K562 (cell line): ENCODE data around the gene ATXN7L1. TPM values are rescaled to one million over a fixed set of nuclear protein-coding genes. Genes with fewer than 3 reads are reported as not detected.

Source experiments
- ATAC-seq: fragments of 200-7000 bp; cut with Tn5 transposase; 3 replicates; pipeline ENCODE4 v1.9.1; 2020; ENCODE audit warnings: moderate library complexity
- BruUV-seq: library from RNA; stranded (reverse); fragments of 400-500 nt; replicated peaks from 2 replicates; lab custom pipeline; 2021; lab: Mats Ljungman, UMichigan
- CTCF ChIA-PET: fragments of 300-600 bp; formaldehyde crosslinking; extraction: SDS; loops from one replicate; lab custom pipeline; 2021; ENCODE audit warnings: low intra/inter-chr PET ratio; lab: Yijun Ruan, JAX
- POLR2A ChIA-PET: fragments of 300-600, 350-650 bp; sonication (Branson Sonifier 250); formaldehyde crosslinking; extraction: SDS; loops from one replicate; lab custom pipeline; 2021; ENCODE audit warnings: antibody characterized with exemption, inconsistent platforms; lab: Yijun Ruan, JAX
- DNase-seq, 4 experiments: peaks; one replicate each; pipeline versions ENCODE4 v3.0.0 to v3.0.0-alpha.2; 2011 to 2018; ENCODE audit warnings: low spot score in 3 of 4, mixed read lengths in 3 of 4; ENCODE audit errors: extremely low read depth in 1 of 4
- FAIRE-seq: peaks from 2 replicates; lab custom pipeline; 2011; peaks lifted over from hg19 to GRCh38; lab: Jason Lieb, UNC
- H2AFZ ChIP-seq: 2 replicates; pipeline ENCODE4 v1.6.0; 2011; ENCODE audit warnings: low read depth, low read length, control low read depth, inconsistent platforms
- H3K27ac ChIP-seq: fragments of 200-600 bp; 3 replicates; pipeline ENCODE4 v1.8.0; 2011; ENCODE audit warnings: low read depth, mild to moderate bottlenecking, control low read depth, inconsistent platforms, low read length, moderate library complexity, mixed read lengths; ENCODE audit errors: extremely low read depth
- H3K27me3 ChIP-seq, 2 experiments: fragments of 300-600 bp in 1 of 2; 2 replicates in 1 of 2; 3 replicates in 1 of 2; pipeline versions ENCODE4 v1.6.0 to v1.8.0; 2011; ENCODE audit warnings: inconsistent platforms in 2 of 2, low read length in 2 of 2, mild to moderate bottlenecking in 1 of 2, mixed read lengths in 1 of 2, moderate library complexity in 1 of 2; ENCODE audit not compliant: control insufficient read depth in 2 of 2, insufficient read depth in 2 of 2
- H3K36me3 ChIP-seq: fragments of 300-600 bp; 3 replicates; pipeline ENCODE4 v1.8.0; 2011; ENCODE audit warnings: mild to moderate bottlenecking, low read length, inconsistent platforms; ENCODE audit not compliant: control insufficient read depth, insufficient read depth
- H3K4me1 ChIP-seq, 2 experiments: fragments of 200-600 bp in 1 of 2; replicated peaks in 1 of 2; 2 replicates in 1 of 2; 3 replicates in 1 of 2; pipeline versions ENCODE4 v1.5.1 to v1.8.0; 2011; ENCODE audit warnings: inconsistent platforms in 2 of 2, low read length in 2 of 2, mild to moderate bottlenecking in 1 of 2, mixed read lengths in 1 of 2, moderate library complexity in 1 of 2; ENCODE audit not compliant: control insufficient read depth in 2 of 2, insufficient read depth in 2 of 2
- H3K4me2 ChIP-seq: 2 replicates; pipeline ENCODE4 v1.6.1; 2011; ENCODE audit warnings: low read length, control low read depth, inconsistent platforms, mixed read lengths; ENCODE audit not compliant: insufficient read depth
- H3K4me3 ChIP-seq: fragments of 200-600 bp; sonication (generic), shearing (Covaris generic); 2 replicates; pipeline ENCODE4 v1.5.1; 2016; ENCODE audit warnings: control low read depth, inconsistent platforms
- H3K79me2 ChIP-seq: fragments of 200-600 bp; 3 replicates; pipeline ENCODE4 v1.8.0; 2011; ENCODE audit warnings: low read length, inconsistent platforms; ENCODE audit not compliant: control insufficient read depth, insufficient read depth
- H3K9ac ChIP-seq, 2 experiments: 2 replicates each; pipeline versions ENCODE4 v1.6.0 to v1.6.1; 2011; ENCODE audit warnings: low read depth in 2 of 2, low read length in 2 of 2, control low read depth in 1 of 2, inconsistent platforms in 1 of 2, mild to moderate bottlenecking in 1 of 2, mixed read lengths in 1 of 2; ENCODE audit not compliant: insufficient read depth in 1 of 2
- H3K9me1 ChIP-seq: one replicate; pipeline ENCODE4 v1.6.0; 2011; ENCODE audit warnings: inconsistent platforms, mild to moderate bottlenecking, low read length, moderate library complexity; ENCODE audit not compliant: control insufficient read depth, insufficient read depth
- H3K9me3 ChIP-seq: replicated peaks from 2 replicates; pipeline ENCODE4 v1.5.1; 2011; ENCODE audit warnings: low read depth, low read length, inconsistent platforms; ENCODE audit not compliant: control insufficient read depth, insufficient read depth
- H4K20me1 ChIP-seq: replicated peaks from 2 replicates; pipeline ENCODE4 v1.6.1; 2011; ENCODE audit warnings: low read length, inconsistent platforms, mixed read lengths; ENCODE audit not compliant: control insufficient read depth, insufficient read depth
- KDM1A ChIP-seq, 2 experiments: fragments of 450-650 bp; IDR thresholded peaks; 2 replicates each; pipeline ENCODE4 v1.6.1; 2016; ENCODE audit warnings: mild to moderate bottlenecking in 2 of 2
- ZBTB11 ChIP-seq, 3 experiments: fragments of 200-800 bp in 1 of 3; fragments of 250-450 bp in 1 of 3; fragments of 450-650 bp in 1 of 3; sonication (Bioruptor Pico) in 1 of 3; sonication (Bioruptor generic) in 1 of 3; formaldehyde crosslinking in 1 of 3; IDR thresholded peaks; 2 replicates each; pipeline versions ENCODE4 v1.6.1 to v1.8.0; 2016 to 2022; ENCODE audit warnings: mild to moderate bottlenecking in 2 of 3, missing genetic modification characterization in 2 of 3, missing compliant biosample characterization in 1 of 3, moderate library complexity in 1 of 3
- WGBS: fragments of 100-300 bp; shearing (Covaris generic); methylation state at CpG from one replicate; pipeline ENCODE4 v1.1.6; 2016; ENCODE audit warnings: low coverage, mixed read lengths; ENCODE audit not compliant: insufficient coverage; ENCODE audit errors: missing lambda C conversion rate; 5-methylcytosine and 5-hydroxymethylcytosine counted together
- in situ Hi-C: fragments of 300-500 bp; cut with MboI; formaldehyde crosslinking; loops from 4 replicates; pipeline ENCODE4 v1.15.0; 2018; ENCODE audit warnings: inconsistent platforms, mixed read lengths
- intact Hi-C: fragments of 100-400 bp; cut with micrococcal nuclease; formaldehyde crosslinking; loops from 2 replicates; pipeline ENCODE4 v1.14.2; 2022
- polyA plus RNA-seq, 8 experiments: library from polyadenylated mRNA; depleted of rRNA in 4 of 8; stranded (reverse) in 5 of 8; unstranded in 3 of 8; fragments of >200 nt; fragmentation: Nextera tagmentation in 2 of 8; fragmentation: Illumina TruSeq in 1 of 8; extraction: Ambion mirVana in 2 of 8; extraction: Trizol in 1 of 8; gene quantifications; 2 replicates each; pipeline versions ENCODE4 v1.2.1 to v1.2.3, GENCODE V29; 2011 to 2014; ENCODE audit warnings: inconsistent platforms in 1 of 8, missing spikeins in 1 of 8
- total RNA-seq, 7 experiments: library from RNA; depleted of rRNA in 6 of 7; stranded (reverse); fragments of >200 nt in 6 of 7; fragmentation: Illumina TruSeq in 2 of 7; extraction: Trizol in 2 of 7; gene quantifications; 2 replicates each; pipeline versions ENCODE4 v1.2.1 to v1.2.3, GENCODE V29; 2011 to 2021; ENCODE audit warnings: low replicate concordance in 1 of 7

Gene ATXN7L1
- total and polyA plus RNA-seq, 9 of the 15 experiments (the other 6 are each of a cell fraction or from before 2014, with no cell fraction given), result 6.6 to 13.7 (median 10.7) TPM

GRCh38 chr7:105638334-105638733, 238.1 kb downstream of the ATXN7L1 start:
- Histone ChIP-seq H3K9ac (no peak overlapping the region), H3K4me3 (no peak overlapping the region), H3K79me2 (no peaks in the 10 kb centered on the region), H3K9me1 (no peaks in the 10 kb centered on the region), H2AFZ (no peak overlapping the region), H3K27me3 (peaks cover 0 to 14% of the 10 kb centered on the region in 2 experiments; a peak in 1 of 5 replicates), H3K4me1 (peaks cover 6 to 10% of the 10 kb centered on the region in 2 experiments; a peak in 4 of 5 replicates), H3K9me3 (no peaks in the 10 kb centered on the region), H3K36me3 (no peaks in the 10 kb centered on the region), H3K27ac (no peak overlapping the region), H3K4me2 (no peak overlapping the region), H4K20me1 (no peaks in the 10 kb centered on the region)
- CTCF ChIA-PET, result no interaction called here
- POLR2A ChIA-PET, result interaction anchor here (0.6 to 1.2 kb wide), 3 partner anchors 9 to 322 kb away, joined by 3 read pairs; no protein-coding TSS in a partner anchor
- intact Hi-C loops (no loop called here), in situ Hi-C loops (no loop called here)
- no TSS peak for BruUV-seq
- ATAC-seq, result no peak
- DNase-seq, result no peak
- FAIRE-seq, result no peak
- TF ChIP-seq ZBTB11 (CRISPR knock-in tag; IDR thresholded peaks at IDR 0.05) (no peak), KDM1A (IDR thresholded peaks at IDR 0.05) (no peak)
- 54% methylated on average over 8 of the region's 8 CpGs for WGBS
